Activated naive CD8-positive, alpha-beta T cell treated with anti-CD3 and anti-CD28 coated beads, Interleukin-2, amount 50 U/mL, for 16 hours (primary cell): ENCODE data around the gene FAF1.
A peak's percentile ranks its signal among the peaks of the same experiment; 100 is the strongest.
"Not testable (repeated sequence)": the region's sequence is repeated elsewhere in the genome, so short reads cannot be mapped to it uniquely, and the experiment has no call there.

ENCODE experiments used
- DNase-seq: peaks from one replicate; pipeline ENCODE4 v3.0.0-alpha.2; 2020; ENCODE audit warnings: low read depth, low spot score

Gene FAF1

GRCh38 chr1:50959913-50960844 is at the start of gene FAF1:
Gene FAF1, minus strand, starts transcription at chr1:50960267. Its CDS starts 456 bp downstream, at chr1:50959811.
- DNase-seq = peak; percentile 87

- no peak for DNase-seq
These were observed 49.3 kb upstream of the FAF1 start for GRCh38 chr1:51009381-51009780.

GRCh38 chr1:51005549-51005948 is 45.5 kb upstream of the FAF1 start:
- not testable (repeated sequence) for DNase-seq

- DNase-seq = no peak
These were observed 42.4 kb upstream of the FAF1 start for GRCh38 chr1:51002516-51002915.

GRCh38 chr1:51000651-51001050 is 40.6 kb upstream of the FAF1 start:
- DNase-seq = no peak

GRCh38 chr1:51000160-51000559 is 40.1 kb upstream of the FAF1 start:
- no peak for DNase-seq

- not testable (repeated sequence) for DNase-seq
These were observed 39.3 kb upstream of the FAF1 start for GRCh38 chr1:50999375-50999774.

GRCh38 chr1:50996083-50996482 is 36.0 kb upstream of the FAF1 start:
- DNase-seq = no peak

- DNase-seq = no peak
These were observed 35.6 kb upstream of the FAF1 start for GRCh38 chr1:50995651-50996050.

GRCh38 chr1:50994997-50995396 is 34.9 kb upstream of the FAF1 start:
- DNase-seq = no peak

GRCh38 chr1:50993645-50994044 is 33.6 kb upstream of the FAF1 start:
- DNase-seq = no peak

GRCh38 chr1:50992532-50993318 is 32.7 kb upstream of the FAF1 start:
- DNase-seq = no peak

- DNase-seq = no peak
These were observed 29.6 kb upstream of the FAF1 start for GRCh38 chr1:50989694-50990093.

- DNase-seq = no peak
These were observed 26.6 kb upstream of the FAF1 start for GRCh38 chr1:50986653-50987052.

GRCh38 chr1:50985094-50985493 is 25.0 kb upstream of the FAF1 start:
- no peak for DNase-seq

- no peak for DNase-seq
These were observed 23.2 kb upstream of the FAF1 start for GRCh38 chr1:50983219-50983802.

GRCh38 chr1:50982611-50983010 is 22.5 kb upstream of the FAF1 start:
- no peak for DNase-seq

- DNase-seq = no peak
These were observed 21.7 kb upstream of the FAF1 start for GRCh38 chr1:50981741-50982140.

GRCh38 chr1:50980505-50980904 is 20.4 kb upstream of the FAF1 start:
- DNase-seq = no peak

GRCh38 chr1:50979937-50980336 is 19.9 kb upstream of the FAF1 start:
- DNase-seq = no peak

GRCh38 chr1:50978852-50979781 is 19.1 kb upstream of the FAF1 start:
- DNase-seq = no peak
